SJSA1 (cell line): ENCODE data around the gene CHI3L1. TPM values are rescaled to one million over a fixed set of nuclear protein-coding genes. Genes with fewer than 3 reads are reported as not detected.

ENCODE experiments used
- DNase-seq, 2 experiments: peaks; one replicate each; pipeline ENCODE4 v3.0.0-alpha.2; 2015 to 2020; ENCODE audit warnings: low spot score in 2 of 2, low read depth in 1 of 2
- H3K27ac ChIP-seq: fragments of 250-450 bp; sonication (Bioruptor Pico); 2 replicates; pipeline ENCODE4 v1.5.1; 2020; ENCODE audit warnings: mild to moderate bottlenecking, moderate library complexity
- H3K27me3 ChIP-seq: fragments of 250-450 bp; sonication (Bioruptor Pico); replicated peaks from 2 replicates; pipeline ENCODE4 v1.5.1; 2020; ENCODE audit warnings: mild to moderate bottlenecking, moderate library complexity
- H3K36me3 ChIP-seq: fragments of 250-450 bp; sonication (Bioruptor Pico); 2 replicates; pipeline ENCODE4 v1.5.1; 2020; ENCODE audit warnings: mild to moderate bottlenecking
- H3K4me1 ChIP-seq: fragments of 250-450 bp; sonication (Bioruptor Pico); replicated peaks from 2 replicates; pipeline ENCODE4 v1.6.1; 2021; ENCODE audit warnings: mild to moderate bottlenecking
- H3K4me3 ChIP-seq: fragments of 250-450 bp; sonication (Bioruptor Pico); 2 replicates; pipeline ENCODE4 v1.5.1; 2020; ENCODE audit warnings: mild to moderate bottlenecking
- H3K9me3 ChIP-seq: fragments of 250-450 bp; sonication (Bioruptor Pico); replicated peaks from 2 replicates; pipeline ENCODE4 v1.5.1; 2020; ENCODE audit warnings: mild to moderate bottlenecking
- total RNA-seq: library from RNA; depleted of rRNA; stranded (reverse); fragments of >200 nt; shearing (Covaris generic); gene quantifications from 2 replicates; pipeline ENCODE4 v1.2.3, GENCODE V29; 2014

The CHI3L1 gene
- total RNA-seq, 1 experiment from 2014 or later: not detected

DNA sequence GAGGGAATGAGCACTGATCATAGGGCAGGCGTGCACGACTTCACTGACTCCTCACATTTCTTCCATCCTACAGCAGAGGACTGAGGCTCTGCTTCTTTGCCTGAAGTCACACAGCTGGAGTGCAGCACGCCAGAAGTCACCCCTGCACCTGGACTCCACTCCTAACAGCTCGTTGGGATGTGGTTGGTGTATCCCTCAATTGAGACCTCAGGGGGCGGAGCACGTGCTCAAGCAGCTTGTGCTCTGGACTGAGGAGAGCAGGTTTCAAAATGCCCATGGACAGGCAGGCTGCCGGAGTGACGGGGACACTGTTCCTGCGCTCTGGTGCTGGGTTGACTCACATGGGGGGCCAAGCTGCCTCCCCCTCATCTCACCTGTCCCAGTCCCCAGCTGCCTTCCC, 29.1 kb upstream of the CHI3L1 start:
- H3K27ac ChIP-seq: no peak overlapping the region
- no peaks in the 10 kb centered on the region for H3K9me3 ChIP-seq
- no peaks in the 10 kb centered on the region for H3K4me1 ChIP-seq
- peaks cover 9% of the 10 kb centered on the region; the same call in 1 of the 2 replicates for H3K27me3 ChIP-seq
- no peak for DNase-seq
- no peaks in the 10 kb centered on the region for H3K36me3 ChIP-seq
- H3K4me3 ChIP-seq: no peak overlapping the region

DNA sequence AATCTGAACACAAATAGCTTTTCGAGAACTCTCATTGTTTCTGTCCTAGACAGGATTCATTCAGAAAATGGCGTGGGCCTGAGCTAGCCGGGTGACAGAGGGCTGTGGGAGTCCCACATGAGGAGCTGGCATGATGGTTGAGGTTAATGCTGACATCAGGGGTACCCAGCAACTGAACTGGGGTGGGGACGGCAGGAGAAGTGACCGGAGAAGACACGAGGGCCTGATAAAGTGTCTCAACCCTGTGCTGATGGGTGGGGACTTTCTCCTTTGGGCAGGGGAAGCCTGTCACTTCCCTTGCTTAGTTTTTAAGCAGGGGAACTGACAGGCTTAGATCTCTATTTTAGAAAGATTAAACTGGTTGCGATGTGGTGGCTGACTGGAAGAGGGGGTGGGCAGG, 28.4 kb upstream of the CHI3L1 start:
- H3K4me1 ChIP-seq: no peaks in the 10 kb centered on the region
- no peak overlapping the region for H3K4me3 ChIP-seq
- no peaks in the 10 kb centered on the region for H3K36me3 ChIP-seq
- no peak overlapping the region for H3K27ac ChIP-seq
- no peak for DNase-seq
- H3K9me3 ChIP-seq: no peaks in the 10 kb centered on the region
- peaks cover 10% of the 10 kb centered on the region; the same call in 1 of the 2 replicates for H3K27me3 ChIP-seq

DNA sequence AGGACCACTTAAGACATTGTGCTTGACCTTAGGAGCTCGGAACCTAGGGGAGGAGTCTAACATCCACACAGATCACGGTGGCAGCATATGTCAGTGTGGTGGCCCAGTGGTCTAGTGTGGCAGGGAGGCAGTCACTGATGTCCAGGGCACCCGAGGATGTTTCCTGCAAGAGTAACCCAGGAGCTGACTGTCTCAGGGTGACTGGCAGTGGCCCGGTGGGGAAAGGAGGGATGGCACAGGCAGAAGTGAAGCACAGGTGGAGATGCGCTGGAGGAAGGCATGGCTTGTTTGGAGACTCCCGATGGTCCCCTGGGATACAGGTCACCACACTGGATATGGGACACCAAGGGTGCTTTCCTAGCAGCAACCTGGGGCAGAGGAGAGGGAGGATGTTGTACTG, 26.6 kb upstream of the CHI3L1 start:
- Histone ChIP-seq H3K4me1 (no peaks in the 10 kb centered on the region), H3K4me3 (no peak overlapping the region), H3K9me3 (no peaks in the 10 kb centered on the region), H3K36me3 (no peaks in the 10 kb centered on the region), H3K27ac (no peak overlapping the region), H3K27me3 (peaks cover 13% of the 10 kb centered on the region; the same call in 1 of the 2 replicates)
- DNase-seq: no peak

DNA sequence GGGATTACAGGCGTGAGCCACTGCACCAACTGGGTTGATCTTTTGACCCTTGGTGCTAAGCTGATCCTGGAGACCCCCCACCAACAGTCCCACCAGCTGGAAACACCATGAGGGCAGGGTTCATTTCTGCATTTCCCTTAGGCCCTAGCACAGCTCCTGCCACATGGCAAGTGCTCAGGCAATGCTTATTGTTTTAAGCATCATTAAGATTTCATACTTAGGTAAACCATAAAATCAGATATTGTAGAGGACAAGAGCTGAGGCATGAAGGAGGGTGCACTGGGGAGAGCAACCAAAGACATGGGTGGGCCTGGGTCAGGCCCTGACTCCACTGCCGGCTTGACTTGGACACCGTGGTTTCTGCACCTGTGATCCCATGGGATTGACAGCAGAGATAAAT, 25.3 kb upstream of the CHI3L1 start:
- no peak overlapping the region for H3K4me3 ChIP-seq
- H3K9me3 ChIP-seq: no peaks in the 10 kb centered on the region
- no peak for DNase-seq
- no peak overlapping the region for H3K27ac ChIP-seq
- H3K36me3 ChIP-seq: no peaks in the 10 kb centered on the region
- no peaks in the 10 kb centered on the region for H3K4me1 ChIP-seq
- H3K27me3 ChIP-seq: peaks cover 12% of the 10 kb centered on the region; the same call in 1 of the 2 replicates

DNA sequence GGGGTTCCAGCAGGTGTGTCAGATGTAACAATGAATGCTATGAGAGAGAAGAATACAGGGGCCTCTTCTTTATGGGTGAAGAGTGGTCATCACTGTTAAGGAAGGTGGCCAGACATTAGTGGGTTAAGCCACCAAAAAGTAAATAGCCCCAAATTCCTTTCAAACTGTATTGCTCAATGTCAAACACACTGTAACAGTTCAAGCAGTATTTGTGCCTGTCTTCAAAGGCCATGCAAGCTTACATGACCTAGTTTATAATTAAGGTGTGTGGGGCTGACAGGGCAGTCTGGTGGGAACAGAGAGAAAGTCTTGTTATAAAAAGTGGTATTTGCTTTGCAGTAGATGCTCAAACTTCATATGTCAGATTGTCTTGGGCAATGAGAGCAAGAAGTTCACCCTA, 24.5 kb upstream of the CHI3L1 start:
- H3K36me3 ChIP-seq: no peaks in the 10 kb centered on the region
- H3K4me3 ChIP-seq: no peak overlapping the region
- H3K9me3 ChIP-seq: no peaks in the 10 kb centered on the region
- DNase-seq: no peak
- H3K4me1 ChIP-seq: no peaks in the 10 kb centered on the region
- H3K27ac ChIP-seq: no peak overlapping the region
- peaks cover 12% of the 10 kb centered on the region; the same call in 1 of the 2 replicates for H3K27me3 ChIP-seq

DNA sequence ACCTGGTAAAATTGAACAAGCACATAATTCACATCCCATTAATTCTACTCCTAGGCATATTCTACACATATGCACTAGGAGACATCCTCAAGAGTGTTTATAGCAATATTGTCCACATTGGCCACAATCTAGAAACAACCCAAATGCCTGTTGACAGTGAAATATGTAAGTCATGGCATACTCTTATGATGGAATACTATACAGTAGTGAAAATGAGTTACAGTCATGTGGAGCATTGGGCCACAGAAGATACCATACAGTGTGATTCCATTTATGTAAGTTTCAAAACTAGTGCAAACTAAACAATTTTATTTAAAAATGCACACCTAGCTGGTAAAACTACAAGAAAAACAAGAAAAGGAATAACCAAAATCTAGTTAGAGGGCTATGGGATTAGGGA, 23.8 kb upstream of the CHI3L1 start:
- Histone ChIP-seq H3K4me3 (no peak overlapping the region), H3K9me3 (no peaks in the 10 kb centered on the region), H3K36me3 (no peaks in the 10 kb centered on the region), H3K27me3 (peaks cover 12% of the 10 kb centered on the region; the same call in 1 of the 2 replicates), H3K4me1 (no peaks in the 10 kb centered on the region), H3K27ac (no peak overlapping the region)
- DNase-seq: no peak

DNA sequence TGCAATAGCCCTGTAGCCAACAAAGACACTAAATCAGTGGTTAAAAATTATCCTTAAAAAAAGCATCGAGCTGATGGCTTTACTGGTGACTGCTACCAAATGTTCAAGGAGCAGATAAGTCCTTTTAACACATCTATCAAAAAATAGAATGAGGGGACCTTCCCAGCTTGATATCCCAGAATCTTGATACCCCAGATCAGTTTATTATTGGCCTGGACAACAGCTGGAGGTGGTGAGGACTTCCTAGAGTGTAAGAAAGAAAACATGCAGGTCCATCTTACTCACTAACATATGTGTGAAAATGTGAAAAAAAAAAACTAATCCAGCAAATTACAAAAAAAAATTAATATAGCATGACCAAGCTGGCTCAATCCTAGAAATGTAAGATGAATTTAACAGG, 21.7 kb upstream of the CHI3L1 start:
- no peaks in the 10 kb centered on the region for H3K4me1 ChIP-seq
- H3K36me3 ChIP-seq: no peaks in the 10 kb centered on the region
- no peak for DNase-seq

DNA sequence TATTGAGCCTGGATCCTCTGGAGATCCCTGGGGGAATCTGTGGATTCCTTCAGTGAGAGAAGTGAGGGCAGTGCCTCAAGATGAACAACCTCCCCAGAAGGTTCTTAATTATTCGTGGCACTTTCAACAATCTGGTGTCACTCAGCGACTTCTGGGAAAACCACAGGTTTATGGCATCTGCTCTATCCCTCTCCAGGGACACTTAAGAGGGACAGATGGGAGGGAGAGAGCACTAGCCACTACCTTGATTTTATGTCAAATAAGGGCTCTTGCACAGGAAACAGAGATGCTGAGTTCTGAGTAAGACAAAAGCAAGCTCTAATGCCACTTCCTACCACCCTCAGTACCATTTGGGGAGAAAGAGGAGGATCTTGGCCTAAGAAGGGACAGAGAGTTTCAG, 21.2 kb upstream of the CHI3L1 start:
- Histone ChIP-seq H3K27me3 (peaks cover 19% of the 10 kb centered on the region), H3K9me3 (no peaks in the 10 kb centered on the region), H3K27ac (no peak overlapping the region), H3K36me3 (no peaks in the 10 kb centered on the region), H3K4me3 (no peak overlapping the region), H3K4me1 (no peaks in the 10 kb centered on the region)
- no peak for DNase-seq

More for the DNA sequence above, 21.7 kb upstream of the CHI3L1 start:
- Histone ChIP-seq H3K27ac (no peak overlapping the region), H3K27me3 (peaks cover 19% of the 10 kb centered on the region), H3K9me3 (no peaks in the 10 kb centered on the region), H3K4me3 (no peak overlapping the region)

DNA sequence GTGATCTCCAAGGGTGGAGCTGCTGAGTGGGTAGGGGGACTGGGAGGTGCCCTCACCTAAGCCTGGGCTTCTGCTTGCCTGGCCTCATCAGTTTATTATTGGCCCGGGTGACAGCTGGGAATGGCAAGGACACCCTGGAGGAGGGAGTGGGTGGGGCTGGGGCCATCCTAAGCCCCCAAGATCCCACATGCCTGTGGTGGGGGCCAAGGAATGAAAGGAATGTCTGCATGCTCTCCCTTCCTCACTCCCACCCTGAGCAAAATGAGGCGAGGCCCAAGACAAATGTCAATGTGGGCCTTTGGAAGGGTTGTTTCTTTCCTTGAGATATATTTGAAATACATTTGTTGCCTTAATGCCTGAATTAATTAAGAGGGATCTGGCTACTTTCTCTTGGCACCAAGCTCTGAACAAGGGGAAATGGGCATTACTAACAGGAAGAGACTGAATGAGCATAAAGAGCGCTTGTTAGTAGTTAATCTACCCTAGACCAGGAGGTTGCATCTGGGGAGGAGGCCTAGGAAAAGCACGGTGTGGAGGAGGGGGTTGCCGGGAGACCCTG, 19.7 kb upstream of the CHI3L1 start:
- no peaks in the 10 kb centered on the region for H3K4me1 ChIP-seq
- DNase-seq: no peak
- peaks cover 19% of the 10 kb centered on the region for H3K27me3 ChIP-seq
- no peaks in the 10 kb centered on the region for H3K9me3 ChIP-seq
- no peak overlapping the region for H3K27ac ChIP-seq
- no peaks in the 10 kb centered on the region for H3K36me3 ChIP-seq
- no peak overlapping the region for H3K4me3 ChIP-seq

DNA sequence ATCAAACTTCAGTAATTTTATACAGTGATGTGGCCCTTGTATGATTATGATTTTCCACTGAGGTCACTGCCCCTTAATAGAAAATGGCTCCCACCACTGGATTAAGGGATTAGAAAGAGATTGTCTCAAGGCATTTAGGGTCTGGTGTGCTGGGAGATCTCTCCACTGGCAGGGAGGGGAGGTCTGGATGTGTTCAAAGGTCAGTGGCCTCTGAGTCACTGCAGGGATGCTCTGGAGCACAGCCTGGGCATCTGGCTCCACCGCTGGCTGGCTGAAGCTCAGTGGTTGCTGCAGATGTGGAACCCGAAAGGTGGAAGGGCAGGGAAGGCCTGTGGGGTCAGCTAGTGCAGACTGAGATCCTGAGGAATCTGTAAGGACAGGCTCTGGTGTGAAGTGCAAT, 18.3 kb upstream of the CHI3L1 start:
- Histone ChIP-seq H3K4me3 (no peak overlapping the region), H3K27ac (no peak overlapping the region), H3K36me3 (no peaks in the 10 kb centered on the region), H3K4me1 (no peaks in the 10 kb centered on the region), H3K9me3 (no peaks in the 10 kb centered on the region), H3K27me3 (peaks cover 18% of the 10 kb centered on the region)
- no peak for DNase-seq

DNA sequence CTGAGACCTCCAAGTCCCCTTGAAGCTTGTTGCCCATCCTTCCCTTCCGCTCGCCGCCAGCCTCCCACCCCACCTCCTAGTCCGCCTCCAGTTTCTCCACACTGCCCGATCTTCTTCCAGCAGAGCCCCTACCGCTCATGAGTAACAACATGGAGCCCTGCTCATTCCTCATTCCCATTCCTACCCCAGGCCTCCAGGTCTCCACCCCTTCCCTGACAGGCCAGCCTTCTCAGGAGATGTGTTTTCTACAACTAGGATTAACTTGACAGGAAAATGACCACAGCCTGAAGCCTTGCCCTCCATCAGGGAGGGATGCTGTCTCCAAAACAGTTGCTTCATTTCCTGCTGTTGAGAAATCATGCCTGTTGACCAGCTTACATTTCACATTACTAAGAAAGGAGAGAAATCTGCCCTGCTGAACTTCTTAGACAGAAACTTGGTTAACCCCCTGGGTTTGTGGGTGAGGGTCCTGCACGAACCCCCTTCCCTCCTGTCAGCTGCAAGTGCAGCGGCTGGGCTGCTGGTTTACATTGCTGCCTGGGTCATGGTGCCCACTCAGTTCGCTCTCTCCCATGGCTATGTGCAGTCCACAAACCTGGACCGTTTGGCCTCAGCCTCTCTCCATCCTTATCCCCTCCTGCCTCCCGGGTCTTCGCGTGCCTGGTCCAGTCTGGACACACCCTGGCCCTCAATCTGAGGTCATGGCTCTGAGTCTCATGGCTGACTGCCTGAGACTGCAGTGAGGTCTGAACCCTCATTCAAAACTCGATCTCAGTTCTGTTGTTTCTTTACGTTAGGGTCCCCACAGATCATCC, 16.1 kb upstream of the CHI3L1 start:
- H3K27me3 ChIP-seq: peaks cover 13% of the 10 kb centered on the region
- H3K4me3 ChIP-seq: no peak overlapping the region
- H3K4me1 ChIP-seq: no peaks in the 10 kb centered on the region

DNA sequence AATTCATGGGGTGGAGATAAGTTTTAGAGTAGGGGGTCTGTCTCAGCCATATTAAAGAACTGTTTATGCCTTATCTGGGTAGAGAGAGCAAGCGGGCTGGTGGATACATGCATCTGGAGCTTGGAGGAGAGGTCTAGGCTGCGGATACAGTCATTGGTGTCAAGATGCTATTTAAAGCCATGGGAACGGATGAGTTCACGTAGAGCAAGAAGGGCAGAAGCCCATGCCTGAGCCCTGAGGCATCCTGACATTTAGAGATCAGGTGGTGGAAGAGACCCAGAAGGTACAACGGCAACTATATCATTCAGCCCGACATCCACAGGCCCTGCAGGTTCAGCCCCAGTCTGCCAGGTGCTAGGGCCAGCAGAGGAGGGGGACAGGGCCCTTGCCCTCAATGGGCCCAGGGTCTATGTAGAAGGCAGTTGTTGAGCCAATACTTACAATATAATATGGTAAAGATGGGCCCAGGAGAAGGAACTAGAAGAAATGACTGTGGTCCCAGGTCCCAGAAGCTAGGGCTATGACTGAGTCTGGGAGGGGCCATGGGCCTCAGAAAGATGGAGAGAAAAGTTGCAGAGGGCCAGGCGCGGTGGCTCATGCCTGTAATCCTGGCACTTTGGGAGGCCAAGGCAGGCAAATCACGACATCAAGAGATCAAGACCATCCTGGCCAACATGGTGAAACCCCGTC, 15.2 kb upstream of the CHI3L1 start:
- no peak for DNase-seq
- no peaks in the 10 kb centered on the region for H3K9me3 ChIP-seq
- H3K36me3 ChIP-seq: no peaks in the 10 kb centered on the region
- peaks cover 21% of the 10 kb centered on the region for H3K27me3 ChIP-seq
- no peak overlapping the region for H3K27ac ChIP-seq
- no peaks in the 10 kb centered on the region for H3K4me1 ChIP-seq
- H3K4me3 ChIP-seq: no peak overlapping the region

More for the DNA sequence above, 16.1 kb upstream of the CHI3L1 start:
- Histone ChIP-seq H3K36me3 (no peaks in the 10 kb centered on the region), H3K9me3 (no peaks in the 10 kb centered on the region), H3K27ac (no peak overlapping the region)
- DNase-seq: no peak

DNA sequence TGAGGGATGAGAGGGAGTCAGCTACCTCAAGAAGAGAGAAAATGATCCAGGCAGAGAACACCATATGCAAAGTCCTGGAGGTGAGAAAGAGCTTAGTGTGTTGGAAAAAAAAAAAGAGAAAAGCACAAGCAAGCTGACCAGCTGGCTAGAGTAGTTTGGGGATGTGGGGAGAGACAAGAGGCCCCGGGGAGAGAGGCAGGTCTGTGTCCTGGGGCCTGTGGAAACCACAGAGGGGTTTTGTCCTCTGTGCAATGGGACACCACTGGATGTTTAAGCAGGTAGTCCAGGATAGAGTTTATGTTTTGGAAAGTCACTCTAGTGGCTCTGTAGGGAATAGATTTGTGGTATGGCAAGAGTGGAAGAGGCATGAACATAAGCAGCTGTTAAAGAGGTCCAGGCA, 14.4 kb upstream of the CHI3L1 start:
- Histone ChIP-seq H3K27ac (no peak overlapping the region), H3K27me3 (peaks cover 22% of the 10 kb centered on the region), H3K4me3 (no peak overlapping the region), H3K36me3 (no peaks in the 10 kb centered on the region), H3K4me1 (no peaks in the 10 kb centered on the region), H3K9me3 (no peaks in the 10 kb centered on the region)
- DNase-seq: no peak
